NB4 (cell line): Measurements from ENCODE around the gene ANO1.

Source experiments
- DNase-seq: peaks from one replicate; pipeline ENCODE4 v3.0.0; 2010; ENCODE audit warnings: low read depth
- H3K4me3 ChIP-seq: one replicate; pipeline ENCODE4 v1.5.1; 2011; ENCODE audit warnings: mild to moderate bottlenecking, low read depth, low read length, moderate library complexity
- CTCF ChIP-seq: IDR thresholded peaks from one replicate; pipeline ENCODE4 v1.5.1; 2012; ENCODE audit warnings: low read depth, low read length
- MAX ChIP-seq: IDR thresholded peaks from 2 replicates; pipeline ENCODE4 v1.6.1; 2011; ENCODE audit warnings: low read depth, low read length
- MYC ChIP-seq: IDR thresholded peaks from 2 replicates; pipeline ENCODE4 v1.6.1; 2011; ENCODE audit warnings: low read depth, low read length
- POLR2A ChIP-seq: IDR thresholded peaks from 2 replicates; pipeline ENCODE4 v1.6.1; 2011; ENCODE audit warnings: mild to moderate bottlenecking; ENCODE audit not compliant: insufficient read length; ENCODE audit errors: extremely low read depth

Gene ANO1

GRCh38 chr11:70142221-70142875 is 64.2 kb downstream of the ANO1 start:
- TF ChIP-seq CTCF, result no peak
- no peak for TF ChIP-seq POLR2A
- no peak for TF ChIP-seq MAX
- TF ChIP-seq MYC, result no peak
- no peak overlapping the region for H3K4me3 ChIP-seq
- no peak for DNase-seq

- no peak for DNase-seq
- TF ChIP-seq CTCF, result no peak
- TF ChIP-seq MYC, result no peak
- no peak for TF ChIP-seq POLR2A
- TF ChIP-seq MAX, result no peak
Observed at GRCh38 chr11:70144262-70144661, 66.1 kb downstream of the ANO1 start.

GRCh38 chr11:70145071-70145470 is 67.0 kb downstream of the ANO1 start:
- no peak for TF ChIP-seq MYC
- TF ChIP-seq MAX, result no peak
- no peak for TF ChIP-seq POLR2A
- TF ChIP-seq CTCF, result no peak
- H3K4me3 ChIP-seq, result no peak overlapping the region
- no peak for DNase-seq

More at GRCh38 chr11:70144262-70144661, 66.1 kb downstream of the ANO1 start:
- no peak overlapping the region for H3K4me3 ChIP-seq

GRCh38 chr11:70145841-70146240 is 67.7 kb downstream of the ANO1 start:
- no peak for DNase-seq
- H3K4me3 ChIP-seq, result no peak overlapping the region
- no peak for TF ChIP-seq MAX
- no peak for TF ChIP-seq CTCF
- no peak for TF ChIP-seq POLR2A
- TF ChIP-seq MYC, result no peak

GRCh38 chr11:70146299-70146698 is 68.2 kb downstream of the ANO1 start:
- DNase-seq, result no peak
- no peak overlapping the region for H3K4me3 ChIP-seq
- no peak for TF ChIP-seq MYC
- TF ChIP-seq MAX, result no peak
- no peak for TF ChIP-seq CTCF
- no peak for TF ChIP-seq POLR2A
